ENCODE results near the gene LIX1L. TPM values are rescaled to one million over a fixed set of nuclear protein-coding genes. Genes with fewer than 3 reads are reported as not detected.

Gene LIX1L
- total RNA-seq, 2 experiments from 2014 or later: 21.4 to 21.5 TPM

GRCh38 chr1:145912128-145912641 lies 45.6 kb downstream of the LIX1L start:
- H3K27ac ChIP-seq (ENCODE audit: low read depth in 1 of 2, low read length in 2 of 2): no peak overlapping the region
- peaks cover 42% of the 10 kb centered on the region for H3K36me3 ChIP-seq (ENCODE audit: insufficient read depth, low read length)
- Mint-ChIP-seq H3K9me3 (no peaks in the 10 kb centered on the region), H3K4me1 (ENCODE audit: low read depth) (peaks cover 18% of the 10 kb centered on the region), H3K27me3 (no peaks in the 10 kb centered on the region), H3K4me3 (no peak overlapping the region), H3K27ac (no peak overlapping the region), H3K36me3 (ENCODE audit: low read depth) (peaks cover 67% of the 10 kb centered on the region)
- POLR2A ChIA-PET: no interaction called here
- no peak for DNase-seq
- peaks cover 9% of the 10 kb centered on the region for H3K4me1 ChIP-seq (ENCODE audit: insufficient read depth, low read length)
- no peak overlapping the region for H3K4me3 ChIP-seq (ENCODE audit: low read length)
- TF ChIP-seq, protein P1, sequence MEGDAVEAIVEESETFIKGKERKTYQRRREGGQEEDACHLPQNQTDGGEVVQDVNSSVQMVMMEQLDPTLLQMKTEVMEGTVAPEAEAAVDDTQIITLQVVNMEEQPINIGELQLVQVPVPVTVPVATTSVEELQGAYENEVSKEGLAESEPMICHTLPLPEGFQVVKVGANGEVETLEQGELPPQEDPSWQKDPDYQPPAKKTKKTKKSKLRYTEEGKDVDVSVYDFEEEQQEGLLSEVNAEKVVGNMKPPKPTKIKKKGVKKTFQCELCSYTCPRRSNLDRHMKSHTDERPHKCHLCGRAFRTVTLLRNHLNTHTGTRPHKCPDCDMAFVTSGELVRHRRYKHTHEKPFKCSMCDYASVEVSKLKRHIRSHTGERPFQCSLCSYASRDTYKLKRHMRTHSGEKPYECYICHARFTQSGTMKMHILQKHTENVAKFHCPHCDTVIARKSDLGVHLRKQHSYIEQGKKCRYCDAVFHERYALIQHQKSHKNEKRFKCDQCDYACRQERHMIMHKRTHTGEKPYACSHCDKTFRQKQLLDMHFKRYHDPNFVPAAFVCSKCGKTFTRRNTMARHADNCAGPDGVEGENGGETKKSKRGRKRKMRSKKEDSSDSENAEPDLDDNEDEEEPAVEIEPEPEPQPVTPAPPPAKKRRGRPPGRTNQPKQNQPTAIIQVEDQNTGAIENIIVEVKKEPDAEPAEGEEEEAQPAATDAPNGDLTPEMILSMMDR (IDR thresholded peaks at IDR 0.05): no peak
- CTCF ChIA-PET: interaction anchor here (1.0 kb wide), 1 partner anchor 67 kb away, joined by 3 read pairs; the partner anchor contains the start of gene NUDT17
- no peaks in the 10 kb centered on the region for H3K27me3 ChIP-seq (ENCODE audit: control insufficient read depth in 1 of 2, insufficient read depth in 2 of 2, low read length in 2 of 2)
- no peak for ATAC-seq (ENCODE audit: poor library complexity)
- H3K9me3 ChIP-seq (ENCODE audit: control insufficient read depth in 1 of 2, insufficient read depth in 1 of 2, low read length in 2 of 2): no peaks in the 10 kb centered on the region
- intact Hi-C loops (cut with DNase I, micrococcal nuclease): no loop called here

GRCh38 chr1:145908653-145909052 lies 49.2 kb downstream of the LIX1L start:
- Mint-ChIP-seq H3K36me3 (ENCODE audit: low read depth) (peaks cover 38% of the 10 kb centered on the region), H3K9me3 (no peaks in the 10 kb centered on the region), H3K4me1 (ENCODE audit: low read depth) (peaks cover 6% of the 10 kb centered on the region), H3K27me3 (no peaks in the 10 kb centered on the region), H3K4me3 (no peak overlapping the region), H3K27ac (no peak overlapping the region)
- DNase-seq: no peak
- intact Hi-C loops (cut with DNase I, micrococcal nuclease): no loop called here
- Histone ChIP-seq H3K4me1 (ENCODE audit: insufficient read depth, low read length) (peaks cover 3% of the 10 kb centered on the region), H3K27ac (ENCODE audit: low read depth in 1 of 2, low read length in 2 of 2) (no peak overlapping the region), H3K27me3 (ENCODE audit: control insufficient read depth in 1 of 2, insufficient read depth in 2 of 2, low read length in 2 of 2) (no peaks in the 10 kb centered on the region), H3K4me3 (ENCODE audit: low read length) (no peak overlapping the region), H3K36me3 (ENCODE audit: insufficient read depth, low read length) (peaks cover 21% of the 10 kb centered on the region), H3K9me3 (ENCODE audit: control insufficient read depth in 1 of 2, insufficient read depth in 1 of 2, low read length in 2 of 2) (no peaks in the 10 kb centered on the region)
- POLR2A ChIA-PET: interaction anchor here (1.0 to 2.8 kb wide), 3 partner anchors 14 to 63 kb away, joined by 3 to 10 read pairs (median 4); partner anchors contain the start of genes NUDT17 and RBM8A
- ATAC-seq (ENCODE audit: poor library complexity): no peak
- TF ChIP-seq, protein P1 (IDR thresholded peaks at IDR 0.05): no peak
- CTCF ChIA-PET: interaction anchor here (2.6 kb wide), 1 partner anchor 63 kb away, joined by 16 read pairs; the partner anchor contains the start of gene NUDT17

DNA sequence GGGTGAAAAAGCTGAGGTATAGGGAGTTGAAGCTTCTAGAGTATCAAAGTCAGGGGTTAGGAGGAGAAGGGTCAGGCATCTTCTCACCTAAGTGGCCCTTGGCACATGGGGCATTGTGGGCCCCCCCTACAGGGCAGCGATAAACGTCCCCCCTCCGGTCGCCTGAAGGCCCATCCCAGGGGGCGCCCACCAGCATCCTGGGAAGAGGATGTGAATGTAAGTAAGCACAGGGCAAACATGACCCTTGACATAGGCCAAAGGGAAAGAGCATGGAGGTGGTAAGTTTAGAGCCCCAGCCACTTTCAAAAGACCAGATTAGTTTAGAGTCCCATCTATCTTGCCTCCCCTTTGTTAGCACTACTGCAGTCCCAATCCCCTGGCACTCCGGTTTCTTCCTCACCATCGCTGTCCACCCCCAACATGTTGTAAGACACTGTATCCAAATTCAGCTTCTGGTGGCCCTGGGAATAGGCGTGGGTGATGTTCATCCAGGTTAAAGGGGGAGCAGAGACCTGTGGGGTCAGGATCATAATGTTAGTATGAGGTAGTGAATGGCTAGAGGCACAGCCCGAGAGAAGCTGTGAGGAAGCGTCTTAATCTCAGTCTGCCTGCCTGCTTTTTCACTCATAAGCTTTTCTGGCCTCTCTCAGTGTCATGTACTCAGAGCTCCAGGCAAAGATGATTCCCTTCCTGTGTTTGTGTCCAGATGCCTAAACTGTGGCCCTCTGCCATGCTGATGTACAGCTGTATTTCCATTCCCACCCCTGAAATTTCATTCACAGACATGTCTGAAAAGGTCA lies 50.7 kb downstream of the LIX1L start:
- H3K4me3 Mint-ChIP-seq: no peak overlapping the region
- no peaks in the 10 kb centered on the region for H3K9me3 ChIP-seq (ENCODE audit: control insufficient read depth in 1 of 2, insufficient read depth in 1 of 2, low read length in 2 of 2)
- H3K27me3 Mint-ChIP-seq: no peaks in the 10 kb centered on the region
- H3K36me3 ChIP-seq (ENCODE audit: insufficient read depth, low read length): peaks cover 15% of the 10 kb centered on the region
- ChIA-PET CTCF (interaction anchor here (1.2 kb wide), 1 partner anchor 100 kb away, joined by 3 read pairs; no protein-coding TSS in a partner anchor), POLR2A (interaction anchor here (1.3 kb wide), 1 partner anchor 61 kb away, joined by 4 read pairs; the partner anchor contains the start of gene NUDT17)
- TF ChIP-seq, protein P1 (IDR thresholded peaks at IDR 0.05): no peak
- H3K27ac ChIP-seq (ENCODE audit: low read depth in 1 of 2, low read length in 2 of 2): no peak overlapping the region
- H3K4me1 ChIP-seq (ENCODE audit: insufficient read depth, low read length): peaks cover 3% of the 10 kb centered on the region
- ATAC-seq (ENCODE audit: poor library complexity) (no peak), DNase-seq (no peak)
- H3K36me3 Mint-ChIP-seq (ENCODE audit: low read depth): peaks cover 23% of the 10 kb centered on the region
- peaks cover 6% of the 10 kb centered on the region for H3K4me1 Mint-ChIP-seq (ENCODE audit: low read depth)
- H3K4me3 ChIP-seq (ENCODE audit: low read length): no peak overlapping the region
- intact Hi-C loops (cut with DNase I, micrococcal nuclease): loop anchor here in 1 of 2 experiments (1.0 kb wide), 1 partner anchor 12 kb away; no protein-coding TSS in a partner anchor
- no peaks in the 10 kb centered on the region for H3K27me3 ChIP-seq (ENCODE audit: control insufficient read depth in 1 of 2, insufficient read depth in 2 of 2, low read length in 2 of 2)
- H3K27ac Mint-ChIP-seq: no peak overlapping the region
- H3K9me3 Mint-ChIP-seq: no peaks in the 10 kb centered on the region
